ENCODE data around the gene RALGPS1.

DNA sequence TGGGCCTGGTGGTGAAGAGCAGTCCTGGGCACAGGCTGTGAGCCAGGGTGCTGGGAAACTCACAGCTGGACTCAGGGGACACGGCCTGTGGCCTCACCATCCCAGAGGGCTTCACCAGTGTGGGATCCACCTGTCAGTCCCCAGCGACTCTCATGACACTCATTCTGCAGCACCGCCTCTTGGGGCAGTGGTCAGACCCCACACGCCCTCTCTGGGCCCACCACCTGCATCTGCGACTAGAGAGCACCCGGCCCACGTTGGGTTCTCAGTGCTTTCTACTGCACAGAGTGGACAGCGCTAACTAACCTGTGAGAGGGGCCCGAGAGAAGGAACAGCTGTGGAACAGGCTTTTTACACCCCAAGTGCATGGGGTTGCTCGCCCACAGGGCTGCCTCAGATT is 304.2 kb downstream of the RALGPS1 start:
- TF ChIP-seq, protein P1, sequence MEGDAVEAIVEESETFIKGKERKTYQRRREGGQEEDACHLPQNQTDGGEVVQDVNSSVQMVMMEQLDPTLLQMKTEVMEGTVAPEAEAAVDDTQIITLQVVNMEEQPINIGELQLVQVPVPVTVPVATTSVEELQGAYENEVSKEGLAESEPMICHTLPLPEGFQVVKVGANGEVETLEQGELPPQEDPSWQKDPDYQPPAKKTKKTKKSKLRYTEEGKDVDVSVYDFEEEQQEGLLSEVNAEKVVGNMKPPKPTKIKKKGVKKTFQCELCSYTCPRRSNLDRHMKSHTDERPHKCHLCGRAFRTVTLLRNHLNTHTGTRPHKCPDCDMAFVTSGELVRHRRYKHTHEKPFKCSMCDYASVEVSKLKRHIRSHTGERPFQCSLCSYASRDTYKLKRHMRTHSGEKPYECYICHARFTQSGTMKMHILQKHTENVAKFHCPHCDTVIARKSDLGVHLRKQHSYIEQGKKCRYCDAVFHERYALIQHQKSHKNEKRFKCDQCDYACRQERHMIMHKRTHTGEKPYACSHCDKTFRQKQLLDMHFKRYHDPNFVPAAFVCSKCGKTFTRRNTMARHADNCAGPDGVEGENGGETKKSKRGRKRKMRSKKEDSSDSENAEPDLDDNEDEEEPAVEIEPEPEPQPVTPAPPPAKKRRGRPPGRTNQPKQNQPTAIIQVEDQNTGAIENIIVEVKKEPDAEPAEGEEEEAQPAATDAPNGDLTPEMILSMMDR (IDR thresholded peaks at IDR 0.05), result no peak
- TF ChIP-seq POLR2A (IDR thresholded peaks at IDR 0.05), result no peak
